ENCODE results near the gene KRT76. TPM values are rescaled to one million over a fixed set of nuclear protein-coding genes. Genes with fewer than 3 reads are reported as not detected.

Gene KRT76
- total RNA-seq, 1 experiment from 2014 or later: not detected

DNA sequence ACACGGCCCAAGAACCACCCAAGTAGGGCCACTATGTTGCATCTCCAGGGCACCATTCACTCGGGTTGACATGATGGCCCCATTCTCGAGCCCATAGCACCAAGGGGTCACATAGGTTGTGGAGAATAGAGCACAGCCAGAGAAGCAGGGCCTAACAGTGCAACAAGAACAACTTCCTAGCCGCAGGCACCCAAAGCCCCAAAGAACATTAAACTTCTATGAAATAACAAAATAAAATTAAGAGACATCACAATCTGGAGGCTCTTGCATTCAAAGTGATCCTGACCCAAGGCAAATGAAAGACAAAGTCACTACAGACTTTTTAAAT lies 34.9 kb upstream of the KRT76 start:
- H4K5ac ChIP-seq (ENCODE audit: insufficient read length, low read depth, low read length): no peak overlapping the region
- TF ChIP-seq, protein P1, sequence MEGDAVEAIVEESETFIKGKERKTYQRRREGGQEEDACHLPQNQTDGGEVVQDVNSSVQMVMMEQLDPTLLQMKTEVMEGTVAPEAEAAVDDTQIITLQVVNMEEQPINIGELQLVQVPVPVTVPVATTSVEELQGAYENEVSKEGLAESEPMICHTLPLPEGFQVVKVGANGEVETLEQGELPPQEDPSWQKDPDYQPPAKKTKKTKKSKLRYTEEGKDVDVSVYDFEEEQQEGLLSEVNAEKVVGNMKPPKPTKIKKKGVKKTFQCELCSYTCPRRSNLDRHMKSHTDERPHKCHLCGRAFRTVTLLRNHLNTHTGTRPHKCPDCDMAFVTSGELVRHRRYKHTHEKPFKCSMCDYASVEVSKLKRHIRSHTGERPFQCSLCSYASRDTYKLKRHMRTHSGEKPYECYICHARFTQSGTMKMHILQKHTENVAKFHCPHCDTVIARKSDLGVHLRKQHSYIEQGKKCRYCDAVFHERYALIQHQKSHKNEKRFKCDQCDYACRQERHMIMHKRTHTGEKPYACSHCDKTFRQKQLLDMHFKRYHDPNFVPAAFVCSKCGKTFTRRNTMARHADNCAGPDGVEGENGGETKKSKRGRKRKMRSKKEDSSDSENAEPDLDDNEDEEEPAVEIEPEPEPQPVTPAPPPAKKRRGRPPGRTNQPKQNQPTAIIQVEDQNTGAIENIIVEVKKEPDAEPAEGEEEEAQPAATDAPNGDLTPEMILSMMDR (conservative IDR thresholded peaks at IDR 0.05): no peak
- no peak overlapping the region for H2AK5ac ChIP-seq (ENCODE audit: insufficient read length, low read length)
- H3T11ph ChIP-seq (ENCODE audit: low read length): no peak overlapping the region
- H3K27me3 ChIP-seq (ENCODE audit: insufficient read depth, low read length): no peaks in the 10 kb centered on the region
- no peak overlapping the region for H2BK12ac ChIP-seq (ENCODE audit: insufficient read length, low read depth, low read length)
- no peak overlapping the region for H3K9ac ChIP-seq (ENCODE audit: extremely low read depth, insufficient read length, low read length)
- no peaks in the 10 kb centered on the region for H3K9me3 Mint-ChIP-seq
- no peak overlapping the region for H3K56ac ChIP-seq (ENCODE audit: insufficient read length, low read depth, low read length)
- no peak overlapping the region for H3K14ac ChIP-seq (ENCODE audit: insufficient read depth, low read length)
- no CpG with 5 or more reads among the region's 4 CpGs for WGBS (ENCODE audit: extremely low coverage, insufficient read length, low lambda C conversion rate)
- H2BK120ac ChIP-seq (ENCODE audit: low read depth, low read length, poor library complexity, severe bottlenecking): no peak overlapping the region
- no peak overlapping the region for H4K8ac ChIP-seq (replicated peaks; ENCODE audit: insufficient read length, low read depth, low read length)
- H3K23ac ChIP-seq (ENCODE audit: insufficient read length, low read depth, low read length): no peak overlapping the region
- no peaks in the 10 kb centered on the region for H3K79me1 ChIP-seq (ENCODE audit: insufficient read depth, low read depth, low read length, poor library complexity, severe bottlenecking)
- no peak overlapping the region for H2BK15ac ChIP-seq (ENCODE audit: low read depth, low read length)
- no peaks in the 10 kb centered on the region for H3K9me3 ChIP-seq (ENCODE audit: control insufficient read depth, low read depth, low read length)
- no peak overlapping the region for H2AFZ ChIP-seq (ENCODE audit: low read length)
- no peaks in the 10 kb centered on the region for H3K79me2 ChIP-seq (ENCODE audit: insufficient read depth, low read length)
- no peaks in the 10 kb centered on the region for H3K36me3 Mint-ChIP-seq (ENCODE audit: insufficient read depth in 1 of 3, low read depth in 3 of 3)
- H4K20me1 ChIP-seq (ENCODE audit: control insufficient read depth, insufficient read depth, insufficient read length): no peaks in the 10 kb centered on the region
- no peaks in the 10 kb centered on the region for H3K23me2 ChIP-seq (ENCODE audit: insufficient read length, low read depth, low read length, poor library complexity, severe bottlenecking)
- no peaks in the 10 kb centered on the region for H3K4me1 ChIP-seq (ENCODE audit: insufficient read depth, low read length)
- H2BK5ac ChIP-seq (ENCODE audit: insufficient read length, low read length): no peak overlapping the region
- no peak for DNase-seq
- H3K18ac ChIP-seq (ENCODE audit: insufficient read length, low read depth, low read length): no peak overlapping the region
- H2BK20ac ChIP-seq (ENCODE audit: low read depth, low read length, poor library complexity, severe bottlenecking): no peak overlapping the region
- H4K91ac ChIP-seq (ENCODE audit: insufficient read length, low read depth, low read length): no peak overlapping the region
- H3K27me3 Mint-ChIP-seq (ENCODE audit: low read depth): peaks cover 13% of the 10 kb centered on the region
- H3K27ac Mint-ChIP-seq: no peak overlapping the region
- H3K4me2 ChIP-seq (ENCODE audit: insufficient read depth, insufficient read length, low read length): no peak overlapping the region
- no peak overlapping the region for H3K4me3 Mint-ChIP-seq
- H3K27ac ChIP-seq (ENCODE audit: insufficient read length, low read depth, low read length): no peak overlapping the region
- H3K4me1 Mint-ChIP-seq: peaks cover 2 to 3% of the 10 kb centered on the region in 2 experiments; a peak in 2 of 4 replicates
- no peak overlapping the region for H3K4ac ChIP-seq (ENCODE audit: low read depth, low read length)

Measured in H9 (cell line).